GM13976 (cell line): ENCODE measurements around the gene ATP6V1G2.
"Not testable (repeated sequence)": the region's sequence is repeated elsewhere in the genome, so short reads cannot be mapped to it uniquely, and the experiment has no call there.

ENCODE experiments used
- DNase-seq: peaks from one replicate; pipeline ENCODE4 v3.0.0; 2012; ENCODE audit warnings: low spot score
- CTCF ChIP-seq: IDR thresholded peaks from 2 replicates; pipeline ENCODE4 v1.5.1; 2012; ENCODE audit warnings: borderline replicate concordance, mild to moderate bottlenecking; ENCODE audit not compliant: insufficient read depth; ENCODE audit errors: extremely low read depth, missing control alignments, control extremely low read depth
- in situ Hi-C: fragments of 300-500 bp; cut with MboI; formaldehyde crosslinking; loops from one replicate; pipeline ENCODE4 v1.12.0; 2022; ENCODE audit warnings: low sequenced_read_pairs, mixed read lengths, inconsistent platforms; ENCODE audit not compliant: unreplicated experiment

The ATP6V1G2 gene

GRCh38 chr6:31513456-31514165 is 32.8 kb downstream of the ATP6V1G2 start:
- in situ Hi-C loops = no loop called here
- DNase-seq = no peak
- no peak for TF ChIP-seq CTCF

DNA sequence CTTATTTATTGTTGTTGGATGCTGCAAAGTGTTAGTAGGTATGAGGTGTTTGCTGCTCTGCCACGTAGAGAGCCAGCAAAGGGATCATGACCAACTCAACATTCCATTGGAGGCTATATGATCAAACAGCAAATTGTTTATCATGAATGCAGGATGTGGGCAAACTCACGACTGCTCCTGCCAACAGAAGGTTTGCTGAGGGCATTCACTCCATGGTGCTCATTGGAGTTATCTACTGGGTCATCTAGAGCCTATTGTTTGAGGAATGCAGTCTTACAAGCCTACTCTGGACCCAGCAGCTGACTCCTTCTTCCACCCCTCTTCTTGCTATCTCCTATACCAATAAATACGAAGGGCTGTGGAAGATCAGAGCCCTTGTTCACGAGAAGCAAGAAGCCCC is 36.4 kb downstream of the ATP6V1G2 start:
- in situ Hi-C loops = no loop called here
- no peak for TF ChIP-seq CTCF
- DNase-seq = no peak

- in situ Hi-C loops, DNase-seq: not testable (repeated sequence)
These were observed 37.4 kb downstream of the ATP6V1G2 start for GRCh38 chr6:31509036-31509435.

- in situ Hi-C loops = no loop called here
- TF ChIP-seq CTCF = no peak
- no peak for DNase-seq
These were observed 43.8 kb downstream of the ATP6V1G2 start for GRCh38 chr6:31502586-31502985.

DNA sequence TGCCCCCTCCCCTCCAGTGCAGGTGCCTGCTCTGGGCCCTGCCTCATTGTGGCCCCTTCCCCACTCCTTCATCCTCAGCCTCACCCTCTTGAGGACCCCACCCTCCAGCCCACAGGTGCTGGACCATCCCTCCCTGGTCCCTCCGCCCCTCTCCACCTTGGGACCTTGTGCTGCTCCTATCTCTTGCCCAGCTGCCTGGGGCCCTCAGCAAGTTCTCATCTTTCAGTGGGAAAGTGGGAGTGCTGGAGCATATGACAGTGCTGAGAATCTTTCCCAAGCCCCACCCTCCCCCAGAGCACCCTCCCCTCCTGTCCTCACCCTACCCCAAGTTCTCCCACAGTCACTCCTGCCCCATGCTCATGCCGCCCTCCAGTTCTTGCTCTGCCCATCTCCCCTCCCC is 46.8 kb downstream of the ATP6V1G2 start:
- not testable (repeated sequence) for DNase-seq
- in situ Hi-C loops = loop anchor here (10.0 kb wide), 1 partner anchor 95 kb away; the partner anchor contains the start of gene NCR3

DNA sequence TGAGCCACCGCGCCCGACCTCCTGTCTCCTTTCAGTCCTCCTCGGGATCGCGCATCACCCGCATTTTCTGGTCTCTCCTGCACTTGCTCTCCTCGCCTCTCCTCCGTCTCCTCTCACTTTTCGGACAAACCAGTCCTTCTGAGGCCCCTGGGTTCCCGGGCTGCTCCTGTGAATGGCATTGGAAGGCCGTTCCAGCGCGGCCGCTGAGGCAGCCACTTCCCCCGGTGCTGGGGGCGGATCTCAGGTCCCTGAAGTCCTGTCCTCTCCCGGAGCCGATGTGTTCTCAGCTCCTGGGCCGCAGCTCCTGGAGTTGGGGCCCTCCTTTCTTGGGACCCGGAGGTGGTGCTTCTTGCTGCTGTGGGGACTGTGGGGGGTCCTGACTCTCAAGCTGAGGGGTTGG is 47.7 kb downstream of the ATP6V1G2 start:
- in situ Hi-C loops = loop anchor here (10.0 kb wide), 1 partner anchor 96 kb away; the partner anchor contains the start of gene NCR3
- no peak for TF ChIP-seq CTCF
- no peak for DNase-seq

DNA sequence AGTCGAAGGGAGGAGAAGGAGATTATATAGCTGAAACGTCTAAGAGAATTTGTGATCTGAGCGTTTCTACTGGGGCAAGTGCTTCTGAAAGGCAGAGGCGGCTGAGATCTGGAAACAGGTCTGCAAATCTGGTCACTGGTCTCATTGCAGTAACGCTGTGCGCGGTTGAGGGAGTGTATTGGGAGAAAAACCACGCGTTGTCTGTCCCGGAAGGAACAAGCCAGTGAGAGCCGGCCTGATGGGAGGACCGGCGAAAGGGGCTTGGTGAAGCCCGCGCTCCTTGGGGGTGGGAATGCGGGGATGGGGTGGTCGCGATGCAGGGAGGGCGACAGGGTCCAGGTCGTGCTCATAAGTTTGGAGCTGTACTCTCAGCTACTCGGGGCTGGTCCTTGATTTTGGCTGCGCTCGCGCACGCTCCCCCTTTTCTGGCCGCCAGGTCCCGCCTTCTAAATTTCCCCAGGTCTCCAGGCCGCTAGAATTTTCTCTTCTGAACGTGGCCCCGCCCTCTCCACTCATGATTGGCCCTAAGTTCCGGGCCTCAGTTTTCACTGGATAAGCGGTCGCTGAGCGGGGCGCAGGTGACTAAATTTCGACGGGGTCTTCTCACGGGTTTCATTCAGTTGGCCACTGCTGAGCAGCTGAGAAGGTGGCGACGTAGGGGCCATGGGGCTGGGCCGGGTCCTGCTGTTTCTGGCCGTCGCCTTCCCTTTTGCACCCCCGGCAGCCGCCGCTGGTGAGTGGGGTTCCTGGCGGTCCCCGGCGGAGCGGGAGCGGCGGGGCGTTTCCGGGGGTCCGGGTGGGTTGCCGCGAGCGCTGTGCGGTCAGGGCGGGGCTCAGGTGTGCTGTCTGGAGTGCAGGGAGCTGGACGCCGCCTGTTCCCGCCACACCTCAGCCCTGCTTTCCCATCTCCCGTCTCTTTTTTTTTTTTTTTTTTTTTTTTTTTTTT is 48.6 kb downstream of the ATP6V1G2 start, which contains the start of gene MICB:
TSS of gene MICB (plus strand) at position 615 of the 946 bp plus-strand sequence. CDS start at position 664, 49 bp downstream.
- no peak for TF ChIP-seq CTCF
- in situ Hi-C loops = loop anchor here (10.0 kb wide), 1 partner anchor 97 kb away; the partner anchor contains the start of gene NCR3
- peak; percentile 89 for DNase-seq

DNA sequence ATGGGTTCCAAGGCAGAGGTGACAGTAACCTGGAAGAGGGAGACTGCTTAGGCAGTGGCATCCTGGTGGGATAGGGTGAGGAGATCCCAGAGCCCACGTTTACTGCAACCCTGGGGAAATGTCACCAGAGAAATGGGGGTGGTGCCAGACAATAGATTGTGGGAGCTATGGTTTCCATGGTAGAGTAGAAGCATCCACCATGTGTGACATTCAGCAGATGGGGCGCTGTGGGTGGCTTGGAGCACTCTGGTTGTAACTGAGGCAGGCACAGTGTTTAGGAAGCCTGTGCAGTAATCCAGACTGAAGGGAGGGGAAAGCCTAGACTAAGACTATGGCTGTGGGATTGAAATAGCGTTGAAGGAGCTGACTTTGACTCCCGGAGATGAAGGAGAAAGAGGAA is 49.6 kb downstream of the ATP6V1G2 start:
- in situ Hi-C loops = loop anchor here (10.0 kb wide), 1 partner anchor 98 kb away; the partner anchor contains the start of gene NCR3
- not testable (repeated sequence) for DNase-seq
